Lower lobe of right lung (tissue), 2 donors: Measurements from ENCODE around the gene MACROD2. TPM values are rescaled to one million over a fixed set of nuclear protein-coding genes. Genes with fewer than 3 reads are reported as not detected.

Experiments
- ATAC-seq, 2 donors: fragments of 200-7000 bp; cut with Tn5 transposase; one replicate each; pipeline ENCODE4 v1.9.1; 2020 to 2022; ENCODE audit warnings: mild to moderate bottlenecking in 2 of 2, moderate library complexity in 2 of 2
- DNase-seq: peaks from one replicate; pipeline ENCODE4 v3.0.0-alpha.2; 2020
- H3K27ac ChIP-seq: fragments of 200-600 bp; one replicate; pipeline ENCODE4 v1.8.0; 2022
- H3K27me3 ChIP-seq: fragments of 200-600 bp; one replicate; pipeline ENCODE4 v1.8.0; 2022; ENCODE audit warnings: low read depth
- H3K36me3 ChIP-seq: fragments of 200-600 bp; one replicate; pipeline ENCODE4 v1.8.0; 2022; ENCODE audit warnings: mild to moderate bottlenecking
- H3K4me1 ChIP-seq: fragments of 200-600 bp; one replicate; pipeline ENCODE4 v1.8.0; 2022
- H3K4me3 ChIP-seq: fragments of 200-600 bp; one replicate; pipeline ENCODE4 v1.8.0; 2022; ENCODE audit warnings: mild to moderate bottlenecking
- H3K9me3 ChIP-seq: fragments of 200-600 bp; one replicate; pipeline ENCODE4 v1.8.0; 2022
- CTCF ChIP-seq: fragments of 200-600 bp; IDR thresholded peaks from one replicate; pipeline ENCODE4 v1.8.0; 2022; ENCODE audit warnings: antibody characterized with exemption, mild to moderate bottlenecking
- intact Hi-C: fragments of 100-400 bp; cut with DNase I; formaldehyde crosslinking; loops from one replicate; pipeline ENCODE4 v1.11.0; 2022
- total RNA-seq: library from RNA; stranded (reverse); fragmentation: NEBNext Ultra II Directional; extraction: Animal tissue kit (Norgen Biotek cat#: 25700); gene quantifications from one replicate; pipeline ENCODE4 v1.2.1, GENCODE V29; 2021
- donor health status: DM: no; HTN: yes; CAD: no; lungs with severe emphysema.

MACROD2 gene
- total RNA-seq, 1 donor from 2014 or later, result 73.0 TPM

DNA sequence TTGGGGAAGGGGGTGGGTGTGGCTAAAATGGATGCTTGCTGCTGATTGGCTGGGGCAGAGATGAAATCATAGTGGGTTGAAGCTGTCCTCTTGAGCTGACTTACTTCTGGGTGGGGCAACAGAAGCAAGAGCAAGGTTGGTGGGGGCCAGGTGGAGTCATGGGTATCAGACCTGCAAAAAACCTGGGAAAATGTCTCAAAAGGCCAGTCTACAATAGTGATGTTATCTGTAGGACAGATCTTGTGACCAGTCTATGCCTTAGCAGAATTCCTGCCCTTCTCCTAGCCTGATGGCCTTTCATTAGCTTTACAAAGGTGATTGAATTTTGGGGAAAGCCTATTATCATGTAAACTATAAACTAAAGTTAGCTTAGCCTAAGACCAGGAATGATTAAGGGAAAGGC is 1632.2 kb downstream of the MACROD2 start:
- intact Hi-C loops, result no loop called here

GRCh38 chr20:15628851-15629353 is 1633.6 kb downstream of the MACROD2 start:
- H3K36me3 ChIP-seq, result no peaks in the 10 kb centered on the region
- intact Hi-C loops, result no loop called here
- no peaks in the 10 kb centered on the region for H3K4me1 ChIP-seq
- TF ChIP-seq CTCF, result no peak
- DNase-seq (no peak), ATAC-seq (no peak)
- H3K9me3 ChIP-seq, result no peaks in the 10 kb centered on the region
- no peak overlapping the region for H3K27ac ChIP-seq
- no peak overlapping the region for H3K4me3 ChIP-seq
- no peaks in the 10 kb centered on the region for H3K27me3 ChIP-seq

More for the DNA sequence above, 1632.2 kb downstream of the MACROD2 start:
- no peak for ATAC-seq
- H3K27me3 ChIP-seq, result no peaks in the 10 kb centered on the region
- H3K27ac ChIP-seq, result no peak overlapping the region
- H3K4me1 ChIP-seq, result no peaks in the 10 kb centered on the region
- DNase-seq, result no peak
- no peaks in the 10 kb centered on the region for H3K9me3 ChIP-seq
- no peaks in the 10 kb centered on the region for H3K36me3 ChIP-seq
- TF ChIP-seq CTCF, result no peak
- H3K4me3 ChIP-seq, result no peak overlapping the region

DNA sequence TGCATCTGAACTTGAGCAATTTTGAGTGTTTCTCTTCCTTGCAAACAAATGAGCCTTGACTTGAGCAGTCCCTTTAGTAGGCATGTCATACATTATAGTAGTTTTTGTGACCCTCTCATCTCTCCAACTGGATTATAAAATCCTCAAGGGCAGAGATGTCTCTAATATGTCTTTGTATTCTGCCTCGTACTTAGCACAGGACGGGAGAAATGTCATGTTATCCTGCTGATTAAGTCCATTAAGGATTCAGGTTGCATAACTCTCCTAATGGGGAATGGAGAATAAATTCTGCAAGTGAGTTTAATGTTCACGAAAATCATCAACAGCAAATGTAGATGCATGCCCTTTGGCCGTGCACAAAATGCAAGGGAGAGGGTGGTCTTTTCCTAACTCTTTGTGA is 1635.0 kb downstream of the MACROD2 start:
- no peak for DNase-seq
- Histone ChIP-seq H3K36me3 (no peaks in the 10 kb centered on the region), H3K4me1 (no peaks in the 10 kb centered on the region), H3K9me3 (no peaks in the 10 kb centered on the region), H3K27ac (no peak overlapping the region), H3K4me3 (no peak overlapping the region), H3K27me3 (no peaks in the 10 kb centered on the region)
- intact Hi-C loops, result no loop called here
- no peak for TF ChIP-seq CTCF
- ATAC-seq, result no peak

DNA sequence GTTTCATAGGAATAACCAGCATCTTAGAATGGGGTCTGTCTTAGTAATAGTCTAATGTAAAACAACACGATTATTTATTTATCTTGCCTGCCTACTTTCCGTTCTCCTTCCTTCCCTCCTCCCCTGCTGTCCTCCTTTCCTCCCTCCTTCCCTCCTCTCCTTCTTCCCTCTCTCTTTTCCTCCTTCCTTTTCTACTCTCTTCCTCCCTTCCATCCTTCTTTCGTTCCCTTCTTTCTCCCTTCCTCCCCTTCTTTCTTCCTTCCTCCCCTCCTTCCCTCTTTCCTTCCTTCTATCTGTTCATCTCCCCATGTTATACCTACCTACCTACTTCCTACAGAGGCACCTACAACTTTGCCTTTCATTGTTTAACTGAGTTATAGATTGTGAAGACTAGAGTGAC is 1637.4 kb downstream of the MACROD2 start:
- no peak for DNase-seq
- intact Hi-C loops, result no loop called here
- Histone ChIP-seq H3K9me3 (no peaks in the 10 kb centered on the region), H3K36me3 (no peaks in the 10 kb centered on the region), H3K4me3 (no peak overlapping the region), H3K27me3 (no peaks in the 10 kb centered on the region), H3K4me1 (no peaks in the 10 kb centered on the region), H3K27ac (no peak overlapping the region)
- no peak for ATAC-seq
- no peak for TF ChIP-seq CTCF

DNA sequence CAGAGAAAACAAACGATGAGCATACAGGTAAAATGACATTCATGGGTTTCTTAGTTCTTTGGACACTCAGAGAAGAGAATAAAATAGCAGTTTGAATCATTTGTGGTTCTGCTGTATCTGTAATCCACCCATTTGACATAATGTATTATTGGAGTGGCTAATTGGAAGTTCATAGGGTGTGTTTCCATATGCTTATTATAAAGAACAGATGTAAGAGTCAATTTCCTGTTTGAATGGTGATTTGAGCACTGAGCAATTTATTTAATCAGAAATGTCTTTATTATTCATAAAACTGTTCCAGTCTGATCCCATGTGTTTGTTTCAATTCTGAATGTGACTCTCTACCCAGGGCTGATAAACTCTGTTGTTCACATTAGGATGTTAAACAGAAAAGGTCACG is 1638.8 kb downstream of the MACROD2 start:
- H3K4me3 ChIP-seq, result no peak overlapping the region
- DNase-seq (no peak), ATAC-seq (no peak)
- no peak for TF ChIP-seq CTCF
- no peaks in the 10 kb centered on the region for H3K4me1 ChIP-seq
- intact Hi-C loops, result no loop called here
- no peaks in the 10 kb centered on the region for H3K36me3 ChIP-seq
- no peaks in the 10 kb centered on the region for H3K27me3 ChIP-seq
- no peaks in the 10 kb centered on the region for H3K9me3 ChIP-seq
- H3K27ac ChIP-seq, result no peak overlapping the region

DNA sequence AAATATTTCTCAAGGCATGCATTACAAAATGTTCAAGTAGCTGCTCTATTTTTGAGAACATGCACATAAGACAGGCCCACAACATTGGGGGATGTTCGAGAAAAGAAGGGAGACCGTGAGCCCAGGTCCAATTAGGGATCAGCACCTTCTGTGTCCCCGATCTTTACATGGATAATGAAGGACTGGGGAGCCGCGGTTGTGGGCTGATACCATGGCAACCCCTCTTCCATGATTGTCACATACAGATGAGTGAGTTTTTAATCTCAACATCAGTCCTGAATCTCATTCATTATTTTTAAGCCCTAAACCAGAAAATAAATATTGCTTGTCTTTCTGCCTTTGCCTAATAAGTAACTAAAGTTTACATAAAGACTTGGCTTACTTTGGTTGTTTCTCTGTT is 1642.2 kb downstream of the MACROD2 start:
- Histone ChIP-seq H3K27me3 (no peaks in the 10 kb centered on the region), H3K4me3 (no peak overlapping the region), H3K4me1 (no peaks in the 10 kb centered on the region), H3K36me3 (no peaks in the 10 kb centered on the region), H3K27ac (no peak overlapping the region), H3K9me3 (no peaks in the 10 kb centered on the region)
- no peak for DNase-seq
- no peak for TF ChIP-seq CTCF
- ATAC-seq, result no peak
- intact Hi-C loops, result no loop called here
